Caco-2 (cell line): Measurements from ENCODE around the gene ASB14. TPM values are rescaled to one million over a fixed set of nuclear protein-coding genes. Genes with fewer than 3 reads are reported as not detected.

Experiments used
- BruUV-seq: library from RNA; stranded (reverse); fragments of 400-500 nt; replicated peaks from 2 replicates; lab custom pipeline; 2021; lab: Mats Ljungman, UMichigan
- CTCF ChIA-PET: fragments of 300-600 bp; sonication (Branson Sonifier 250); formaldehyde crosslinking; loops from one replicate; lab custom pipeline; 2022; ENCODE audit warnings: antibody characterized with exemption; lab: Charles Lee
- POLR2A ChIA-PET: fragments of 300-600 bp; sonication (Branson Sonifier 250); formaldehyde crosslinking; loops from one replicate; lab custom pipeline; 2022; ENCODE audit warnings: antibody characterized with exemption; lab: Charles Lee
- DNase-seq, 2 experiments: peaks; one replicate each; pipeline versions ENCODE4 v3.0.0 to v3.0.0-alpha.2; 2020 to 2022
- H3K27me3 ChIP-seq: replicated peaks from 2 replicates; pipeline ENCODE4 v1.6.0; 2011; ENCODE audit warnings: low read length; ENCODE audit not compliant: control insufficient read depth, insufficient read depth
- H3K36me3 ChIP-seq: 2 replicates; pipeline ENCODE4 v1.5.1; 2011; ENCODE audit warnings: low read length; ENCODE audit not compliant: control insufficient read depth, insufficient read depth
- H3K4me1 ChIP-seq: fragments of 250-450 bp; sonication (Bioruptor Pico); 2 replicates; pipeline ENCODE4 v1.5.1; 2020; ENCODE audit warnings: mild to moderate bottlenecking
- H3K4me3 ChIP-seq: 2 replicates; pipeline ENCODE4 v1.5.1; 2011; ENCODE audit warnings: low read depth, mild to moderate bottlenecking, control low read depth, low read length
- H3K9me3 ChIP-seq: fragments of 250-450 bp; sonication (Bioruptor Pico); 2 replicates; pipeline ENCODE4 v1.5.1; 2020; ENCODE audit warnings: mild to moderate bottlenecking, moderate library complexity
- H3K27ac Mint-ChIP-seq: one replicate; pipeline ENCODE4 v1.8.0; 2022; ENCODE audit warnings: mixed read lengths; ENCODE audit not compliant: unreplicated experiment
- H3K27me3 Mint-ChIP-seq: one replicate; pipeline ENCODE4 v1.8.0; 2022; ENCODE audit warnings: mixed read lengths; ENCODE audit not compliant: insufficient read depth, unreplicated experiment
- H3K36me3 Mint-ChIP-seq: one replicate; pipeline ENCODE4 v1.8.0; 2022; ENCODE audit warnings: mild to moderate bottlenecking, mixed read lengths; ENCODE audit not compliant: insufficient read depth, unreplicated experiment
- H3K4me1 Mint-ChIP-seq: one replicate; pipeline ENCODE4 v1.8.0; 2022; ENCODE audit warnings: low read depth, mixed read lengths; ENCODE audit not compliant: unreplicated experiment
- H3K4me3 Mint-ChIP-seq: one replicate; pipeline ENCODE4 v1.8.0; 2022; ENCODE audit warnings: mild to moderate bottlenecking, moderate library complexity, mixed read lengths; ENCODE audit not compliant: unreplicated experiment
- H3K9me3 Mint-ChIP-seq: one replicate; pipeline ENCODE4 v1.8.0; 2022; ENCODE audit warnings: mixed read lengths; ENCODE audit not compliant: unreplicated experiment
- intact Hi-C: fragments of 100-400 bp; cut with micrococcal nuclease; formaldehyde crosslinking; loops from one replicate; pipeline ENCODE4 v1.10.0; 2022; ENCODE audit not compliant: unreplicated experiment
- total RNA-seq: library from RNA; stranded (reverse); gene quantifications from 2 replicates; pipeline ENCODE4 v1.2.3, GENCODE V29; 2022
- TF ChIP-seq, protein P1 (sequence below), 2 experiments: fragments of 200-600 bp in 1 of 2; IDR thresholded peaks; 1 replicate in 1 of 2; 2 replicates in 1 of 2; pipeline versions ENCODE4 v1.5.1 to v1.8.0; 2011 to 2022; ENCODE audit warnings: antibody characterized with exemption in 1 of 2, control low read depth in 1 of 2, inconsistent platforms in 1 of 2, low read depth in 1 of 2, low read length in 1 of 2, mild to moderate bottlenecking in 1 of 2, moderate library complexity in 1 of 2; ENCODE audit not compliant: insufficient read depth in 1 of 2, severe bottlenecking in 1 of 2, unreplicated experiment in 1 of 2

ASB14 gene
- total RNA-seq, 1 experiment from 2014 or later = not detected

DNA sequence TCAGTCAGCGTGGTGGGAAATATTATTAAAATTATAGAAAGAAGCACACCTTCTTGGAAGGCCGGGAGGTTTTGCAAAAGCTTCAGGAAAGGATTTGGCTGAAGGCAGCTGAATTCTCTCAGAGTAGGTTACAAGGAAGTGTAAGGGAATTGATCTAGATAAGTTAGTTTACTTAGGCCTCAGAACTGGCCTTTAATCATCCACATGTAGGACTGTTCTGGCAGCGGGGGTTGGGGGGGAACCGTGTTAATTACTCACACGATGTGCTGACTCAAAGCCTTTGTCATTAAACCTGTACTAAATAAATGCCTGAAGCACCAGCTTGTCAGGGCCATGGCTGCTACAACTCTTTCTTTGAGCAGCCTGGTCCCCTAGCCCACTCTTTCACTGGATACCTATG, 12.8 kb downstream of the ASB14 start:
- Mint-ChIP-seq H3K36me3 (no peaks in the 10 kb centered on the region), H3K9me3 (no peaks in the 10 kb centered on the region), H3K4me3 (no peak overlapping the region), H3K27ac (no peak overlapping the region), H3K27me3 (no peaks in the 10 kb centered on the region), H3K4me1 (no peaks in the 10 kb centered on the region)
- intact Hi-C loops = no loop called here
- TF ChIP-seq, protein P1, sequence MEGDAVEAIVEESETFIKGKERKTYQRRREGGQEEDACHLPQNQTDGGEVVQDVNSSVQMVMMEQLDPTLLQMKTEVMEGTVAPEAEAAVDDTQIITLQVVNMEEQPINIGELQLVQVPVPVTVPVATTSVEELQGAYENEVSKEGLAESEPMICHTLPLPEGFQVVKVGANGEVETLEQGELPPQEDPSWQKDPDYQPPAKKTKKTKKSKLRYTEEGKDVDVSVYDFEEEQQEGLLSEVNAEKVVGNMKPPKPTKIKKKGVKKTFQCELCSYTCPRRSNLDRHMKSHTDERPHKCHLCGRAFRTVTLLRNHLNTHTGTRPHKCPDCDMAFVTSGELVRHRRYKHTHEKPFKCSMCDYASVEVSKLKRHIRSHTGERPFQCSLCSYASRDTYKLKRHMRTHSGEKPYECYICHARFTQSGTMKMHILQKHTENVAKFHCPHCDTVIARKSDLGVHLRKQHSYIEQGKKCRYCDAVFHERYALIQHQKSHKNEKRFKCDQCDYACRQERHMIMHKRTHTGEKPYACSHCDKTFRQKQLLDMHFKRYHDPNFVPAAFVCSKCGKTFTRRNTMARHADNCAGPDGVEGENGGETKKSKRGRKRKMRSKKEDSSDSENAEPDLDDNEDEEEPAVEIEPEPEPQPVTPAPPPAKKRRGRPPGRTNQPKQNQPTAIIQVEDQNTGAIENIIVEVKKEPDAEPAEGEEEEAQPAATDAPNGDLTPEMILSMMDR (IDR thresholded peaks at IDR 0.05; ENCODE audit: insufficient read depth in 1 of 2, low read depth in 1 of 2, low read length in 1 of 2, severe bottlenecking in 1 of 2, unreplicated experiment in 1 of 2) = no peak
- H3K36me3 ChIP-seq = no peaks in the 10 kb centered on the region
- no peak overlapping the region for H3K4me3 ChIP-seq
- H3K27me3 ChIP-seq = no peaks in the 10 kb centered on the region
- H3K9me3 ChIP-seq = no peaks in the 10 kb centered on the region; the same call in 1 of the 2 replicates
- ChIA-PET CTCF (no interaction called here), POLR2A (no interaction called here)
- no peaks in the 10 kb centered on the region for H3K4me1 ChIP-seq
- DNase-seq = no peak
- BruUV-seq = no TSS peak

DNA sequence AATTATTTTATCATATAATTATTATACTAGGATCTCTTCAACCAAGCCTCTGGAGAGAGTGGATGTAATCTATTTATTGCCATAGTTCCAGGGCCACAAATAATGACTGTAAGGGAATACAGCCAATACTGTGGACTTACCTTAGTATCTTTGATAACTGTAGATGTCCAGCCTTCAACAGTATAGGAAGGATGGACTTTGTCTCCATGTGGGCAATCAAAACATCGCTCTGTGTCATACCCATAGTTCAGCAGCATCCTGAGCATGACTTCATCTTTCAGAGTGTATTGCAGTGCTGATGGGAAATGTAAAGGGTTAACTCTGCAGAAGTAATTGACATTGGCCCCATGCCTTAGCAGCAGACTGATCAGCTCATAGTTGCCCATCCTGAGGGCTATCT, 14.2 kb downstream of the ASB14 start:
- Histone ChIP-seq H3K4me3 (no peak overlapping the region), H3K9me3 (no peaks in the 10 kb centered on the region; the same call in 1 of the 2 replicates), H3K4me1 (no peaks in the 10 kb centered on the region), H3K27me3 (no peaks in the 10 kb centered on the region), H3K36me3 (no peaks in the 10 kb centered on the region)
- Mint-ChIP-seq H3K36me3 (no peaks in the 10 kb centered on the region), H3K9me3 (no peaks in the 10 kb centered on the region), H3K27me3 (no peaks in the 10 kb centered on the region), H3K4me1 (no peaks in the 10 kb centered on the region), H3K4me3 (no peak overlapping the region), H3K27ac (no peak overlapping the region)
- POLR2A ChIA-PET = no interaction called here
- intact Hi-C loops = no loop called here
- no TSS peak for BruUV-seq
- no peak for DNase-seq
- CTCF ChIA-PET = interaction anchor here (0.6 kb wide), 1 partner anchor 10 kb away, joined by 4 read pairs; no protein-coding TSS in a partner anchor
- TF ChIP-seq, protein P1 (IDR thresholded peaks at IDR 0.05; ENCODE audit: insufficient read depth in 1 of 2, low read depth in 1 of 2, low read length in 1 of 2, severe bottlenecking in 1 of 2, unreplicated experiment in 1 of 2) = no peak

DNA sequence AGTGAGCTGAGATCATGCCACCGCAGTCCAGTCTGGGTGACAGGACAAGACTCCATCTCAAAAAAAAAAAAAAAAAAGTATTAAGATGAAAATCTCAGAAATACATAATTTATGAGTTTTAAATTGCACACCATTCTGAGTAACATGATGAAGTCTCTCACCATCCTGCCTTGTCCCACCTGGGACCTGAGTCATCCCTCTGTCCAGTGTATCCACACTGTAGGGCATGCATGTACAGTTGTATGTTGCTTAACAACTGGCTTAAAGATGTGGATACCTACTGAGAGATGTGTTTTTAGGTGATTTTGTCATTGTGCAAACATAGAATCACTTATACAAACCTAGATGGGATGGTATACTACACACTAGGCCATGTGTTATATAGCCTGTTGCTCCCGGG, 17.1 kb downstream of the ASB14 start:
- Histone ChIP-seq H3K36me3 (no peaks in the 10 kb centered on the region), H3K27me3 (no peaks in the 10 kb centered on the region), H3K4me1 (no peaks in the 10 kb centered on the region), H3K4me3 (no peak overlapping the region), H3K9me3 (no peaks in the 10 kb centered on the region)
- ChIA-PET CTCF (no interaction called here), POLR2A (no interaction called here)
- no peak overlapping the region for H3K27ac Mint-ChIP-seq
- TF ChIP-seq, protein P1 (IDR thresholded peaks at IDR 0.05; ENCODE audit: insufficient read depth in 1 of 2, low read depth in 1 of 2, low read length in 1 of 2, severe bottlenecking in 1 of 2, unreplicated experiment in 1 of 2) = no peak
- no peak overlapping the region for H3K4me3 Mint-ChIP-seq
- intact Hi-C loops = no loop called here
- no peaks in the 10 kb centered on the region for H3K36me3 Mint-ChIP-seq
- no peaks in the 10 kb centered on the region for H3K9me3 Mint-ChIP-seq
- no peaks in the 10 kb centered on the region for H3K4me1 Mint-ChIP-seq
- no TSS peak for BruUV-seq
- no peak for DNase-seq
- no peaks in the 10 kb centered on the region for H3K27me3 Mint-ChIP-seq
